SU-DHL-6 (cell line): ENCODE data around the gene RAP1GAP.
"Not testable (repeated sequence)": the region's sequence is repeated elsewhere in the genome, so short reads cannot be mapped to it uniquely, and the experiment has no call there.

Experiments used
- H2AFZ ChIP-seq: fragments of 200-600 bp; sonication (generic); 2 replicates; pipeline ENCODE4 v1.6.1; 2014; ENCODE audit warnings: low read depth, mild to moderate bottlenecking, moderate library complexity, mixed read lengths, antibody characterized with exemption, low read length; ENCODE audit not compliant: severe bottlenecking
- H3F3A ChIP-seq: fragments of 200-600 bp; shearing (Covaris generic); 2 replicates; pipeline ENCODE4 v1.6.0; 2016; ENCODE audit warnings: antibody characterized with exemption, mild to moderate bottlenecking; ENCODE audit not compliant: insufficient read depth
- H3K27ac ChIP-seq: fragments of 200-600 bp; sonication (generic); 2 replicates; pipeline ENCODE4 v1.5.1; 2016; ENCODE audit warnings: low read depth, mild to moderate bottlenecking, low read length, moderate library complexity, mixed read lengths
- H3K27me3 ChIP-seq: fragments of 200-600 bp; sonication (generic), shearing (Covaris generic); 2 replicates; pipeline ENCODE4 v1.6.0; 2014; ENCODE audit warnings: mild to moderate bottlenecking, low read length
- H3K36me3 ChIP-seq: fragments of 200-600 bp; sonication (generic); 2 replicates; pipeline ENCODE4 v1.6.1; 2014; ENCODE audit warnings: mild to moderate bottlenecking, low read length, mixed read lengths
- H3K4me2 ChIP-seq: fragments of 300-600, 200-600 bp; shearing (Covaris generic), sonication (generic); 2 replicates; pipeline ENCODE4 v1.6.0; 2014; ENCODE audit warnings: low read length, low read depth, mild to moderate bottlenecking; ENCODE audit not compliant: poor library complexity, severe bottlenecking
- H3K4me3 ChIP-seq: fragments of 200-600 bp; sonication (generic); 2 replicates; pipeline ENCODE4 v1.5.1; 2014; ENCODE audit warnings: antibody characterized with exemption, low read length, mild to moderate bottlenecking, mixed read lengths; ENCODE audit not compliant: insufficient read depth, poor library complexity, severe bottlenecking
- H3K79me2 ChIP-seq: fragments of 200-600 bp; sonication (generic); 2 replicates; pipeline ENCODE4 v1.6.1; 2014; ENCODE audit warnings: mild to moderate bottlenecking, low read length, moderate library complexity; ENCODE audit not compliant: insufficient read depth
- H3K9ac ChIP-seq: fragments of 200-600 bp; sonication (generic); 2 replicates; pipeline ENCODE4 v1.7.0; 2014; ENCODE audit warnings: mild to moderate bottlenecking, low read length
- H3K9me2 ChIP-seq: fragments of 200-600 bp; sonication (generic); replicated peaks from 2 replicates; pipeline ENCODE4 v1.6.1; 2014; ENCODE audit warnings: low read length; ENCODE audit not compliant: insufficient read depth
- H3K9me3 ChIP-seq: fragments of 200-600 bp; sonication (generic); 2 replicates; pipeline ENCODE4 v1.6.1; 2014; ENCODE audit warnings: low read length, mixed read lengths; ENCODE audit not compliant: insufficient read depth
- H4K20me1 ChIP-seq: fragments of 200-600 bp; sonication (generic); 2 replicates; pipeline ENCODE4 v1.6.1; 2014; ENCODE audit warnings: low read depth, mild to moderate bottlenecking, antibody characterized with exemption, low read length, moderate library complexity, mixed read lengths
- EZH2phosphoT487 ChIP-seq: fragments of 200-600 bp; sonication (generic), shearing (Covaris generic); conservative IDR thresholded peaks from 2 replicates; pipeline ENCODE4 v1.6.1; 2018; ENCODE audit warnings: mild to moderate bottlenecking, antibody characterized with exemption, low read length, moderate library complexity, mixed read lengths
- TF ChIP-seq, protein P1 (sequence below): fragments of 200-600 bp; sonication (generic); IDR thresholded peaks from one replicate; pipeline ENCODE4 v1.5.1; 2017; ENCODE audit warnings: antibody characterized with exemption, mild to moderate bottlenecking, low read length, moderate library complexity; ENCODE audit not compliant: insufficient read depth, poor library complexity, severe bottlenecking

Gene RAP1GAP

GRCh38 chr1:21633141-21633755 lies 35.9 kb downstream of the RAP1GAP start:
- Histone ChIP-seq H3K79me2 (no peaks in the 10 kb centered on the region), H3K4me3 (no peak overlapping the region), H3K9me3 (no peaks in the 10 kb centered on the region), H3K4me2 (no peak overlapping the region), H3K9ac (no peak overlapping the region), H3F3A (no peaks in the 10 kb centered on the region), H3K36me3 (no peaks in the 10 kb centered on the region), H3K9me2 (no peaks in the 10 kb centered on the region), H3K27me3 (no peaks in the 10 kb centered on the region), H3K27ac (no peak overlapping the region), H2AFZ (no peak overlapping the region), H4K20me1 (no peaks in the 10 kb centered on the region)
- TF ChIP-seq, protein P1, sequence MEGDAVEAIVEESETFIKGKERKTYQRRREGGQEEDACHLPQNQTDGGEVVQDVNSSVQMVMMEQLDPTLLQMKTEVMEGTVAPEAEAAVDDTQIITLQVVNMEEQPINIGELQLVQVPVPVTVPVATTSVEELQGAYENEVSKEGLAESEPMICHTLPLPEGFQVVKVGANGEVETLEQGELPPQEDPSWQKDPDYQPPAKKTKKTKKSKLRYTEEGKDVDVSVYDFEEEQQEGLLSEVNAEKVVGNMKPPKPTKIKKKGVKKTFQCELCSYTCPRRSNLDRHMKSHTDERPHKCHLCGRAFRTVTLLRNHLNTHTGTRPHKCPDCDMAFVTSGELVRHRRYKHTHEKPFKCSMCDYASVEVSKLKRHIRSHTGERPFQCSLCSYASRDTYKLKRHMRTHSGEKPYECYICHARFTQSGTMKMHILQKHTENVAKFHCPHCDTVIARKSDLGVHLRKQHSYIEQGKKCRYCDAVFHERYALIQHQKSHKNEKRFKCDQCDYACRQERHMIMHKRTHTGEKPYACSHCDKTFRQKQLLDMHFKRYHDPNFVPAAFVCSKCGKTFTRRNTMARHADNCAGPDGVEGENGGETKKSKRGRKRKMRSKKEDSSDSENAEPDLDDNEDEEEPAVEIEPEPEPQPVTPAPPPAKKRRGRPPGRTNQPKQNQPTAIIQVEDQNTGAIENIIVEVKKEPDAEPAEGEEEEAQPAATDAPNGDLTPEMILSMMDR = no peak
- no peak for TF ChIP-seq EZH2phosphoT487

DNA sequence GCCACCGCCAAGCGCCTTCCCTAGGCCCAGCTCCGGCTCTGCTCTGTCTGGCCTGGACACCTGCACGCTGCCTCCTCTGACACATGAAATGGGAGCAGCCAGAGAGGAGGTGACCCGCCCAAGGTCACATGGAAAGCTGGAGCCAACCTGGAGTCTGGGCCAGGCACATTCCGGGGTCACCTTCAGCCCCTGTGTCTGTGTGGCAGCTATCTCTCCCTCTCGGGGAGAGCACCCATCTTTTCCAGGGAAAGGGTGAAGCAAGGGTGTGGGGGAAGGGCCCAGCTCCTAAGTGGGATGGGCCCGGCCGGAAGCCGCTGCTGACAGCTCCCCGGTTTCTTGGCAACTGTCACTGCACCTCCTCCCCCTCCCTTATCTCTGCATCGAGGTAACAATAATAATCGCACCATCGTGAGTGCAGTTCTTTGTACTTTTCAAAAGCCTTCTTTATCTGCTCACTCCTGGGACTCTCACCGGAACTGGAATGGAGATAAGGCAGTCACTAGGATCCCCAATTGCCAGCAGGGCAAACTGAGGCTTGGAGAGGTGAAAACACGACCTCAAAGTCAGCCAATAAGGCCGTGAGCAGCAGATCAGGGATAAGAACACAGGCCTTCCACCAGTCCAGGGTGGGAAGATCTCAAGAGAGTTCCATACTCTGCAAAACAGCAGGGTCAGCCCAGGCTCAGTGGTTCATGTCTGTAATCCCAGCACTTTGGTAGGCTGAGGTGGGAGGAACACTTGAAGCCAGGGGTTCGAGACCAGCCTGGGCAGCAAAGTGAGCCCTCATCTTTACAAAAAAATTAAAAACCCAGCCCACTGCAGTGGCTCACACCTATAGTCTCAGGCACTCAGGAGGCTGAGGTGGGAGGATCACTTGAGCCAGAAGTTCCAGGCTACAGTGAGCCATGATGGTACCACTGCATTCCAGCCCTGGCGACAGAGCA lies 36.9 kb downstream of the RAP1GAP start:
- H2AFZ ChIP-seq = no peak overlapping the region
- H3K27ac ChIP-seq = no peak overlapping the region
- no peaks in the 10 kb centered on the region for H3K9me2 ChIP-seq
- no peak overlapping the region for H3K4me2 ChIP-seq
- H3K4me3 ChIP-seq = no peak overlapping the region
- TF ChIP-seq EZH2phosphoT487 = no peak
- TF ChIP-seq, protein P1 = no peak
- H4K20me1 ChIP-seq = no peaks in the 10 kb centered on the region
- no peaks in the 10 kb centered on the region for H3K36me3 ChIP-seq
- H3K27me3 ChIP-seq = no peaks in the 10 kb centered on the region
- H3F3A ChIP-seq = no peaks in the 10 kb centered on the region
- H3K9ac ChIP-seq = no peak overlapping the region
- no peaks in the 10 kb centered on the region for H3K79me2 ChIP-seq
- no peaks in the 10 kb centered on the region for H3K9me3 ChIP-seq

DNA sequence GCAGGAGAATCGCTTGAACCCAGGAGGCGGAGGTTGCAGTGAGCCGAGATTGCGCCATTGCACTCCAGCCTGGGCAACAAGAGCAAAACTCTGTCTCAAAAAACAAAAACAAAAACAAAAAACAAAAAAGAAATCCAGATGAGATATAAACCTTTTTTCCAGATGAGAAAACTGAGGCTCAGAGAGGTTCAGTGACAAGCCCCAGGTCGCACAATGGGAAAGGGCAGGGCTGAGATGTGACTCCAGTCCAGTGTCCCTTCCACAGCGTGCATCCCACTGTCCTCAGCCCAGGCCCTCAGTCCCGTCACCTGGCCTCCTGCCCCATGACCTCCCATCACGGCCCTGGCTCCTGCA lies 37.6 kb downstream of the RAP1GAP start:
- H4K20me1 ChIP-seq, H3K27me3 ChIP-seq, H3K9ac ChIP-seq, H2AFZ ChIP-seq, H3K4me3 ChIP-seq, H3K27ac ChIP-seq, H3K9me3 ChIP-seq, H3K79me2 ChIP-seq, H3F3A ChIP-seq, H3K4me2 ChIP-seq, H3K36me3 ChIP-seq, H3K9me2 ChIP-seq: not testable (repeated sequence)
